Globus pallidus (tissue), 1 donor: ENCODE data around the gene FARP1.
"Not testable (repeated sequence)": the region's sequence is repeated elsewhere in the genome, so short reads cannot be mapped to it uniquely, and the experiment has no call there.

Experiments used
- DNase-seq: peaks from one replicate; pipeline ENCODE4 v3.0.0-alpha.2; 2015; ENCODE audit warnings: low spot score

The FARP1 gene

GRCh38 chr13:98396071-98396710 lies 253.3 kb downstream of the FARP1 start:
- no peak for DNase-seq

DNA sequence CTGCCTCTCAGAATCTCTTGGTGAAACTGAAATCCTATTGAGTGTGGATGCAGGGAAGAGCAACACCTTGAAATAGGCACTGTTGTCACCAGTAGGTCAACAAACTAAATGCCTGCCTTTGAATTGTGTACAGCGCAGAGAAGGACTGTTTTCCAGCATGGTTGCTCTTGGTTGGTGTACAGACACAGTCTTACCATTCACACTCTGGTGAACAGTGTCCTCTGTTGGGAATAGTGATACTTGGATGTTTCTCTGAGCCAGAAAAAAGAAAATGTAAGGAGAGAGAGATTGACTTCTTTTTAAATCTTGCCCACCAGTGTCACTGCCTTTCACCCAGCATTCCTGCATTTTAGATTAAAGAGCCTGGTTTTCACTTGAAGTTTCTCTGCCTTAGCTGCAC lies 254.3 kb downstream of the FARP1 start:
- no peak for DNase-seq

GRCh38 chr13:98397861-98398260 lies 255.0 kb downstream of the FARP1 start:
- no peak for DNase-seq

DNA sequence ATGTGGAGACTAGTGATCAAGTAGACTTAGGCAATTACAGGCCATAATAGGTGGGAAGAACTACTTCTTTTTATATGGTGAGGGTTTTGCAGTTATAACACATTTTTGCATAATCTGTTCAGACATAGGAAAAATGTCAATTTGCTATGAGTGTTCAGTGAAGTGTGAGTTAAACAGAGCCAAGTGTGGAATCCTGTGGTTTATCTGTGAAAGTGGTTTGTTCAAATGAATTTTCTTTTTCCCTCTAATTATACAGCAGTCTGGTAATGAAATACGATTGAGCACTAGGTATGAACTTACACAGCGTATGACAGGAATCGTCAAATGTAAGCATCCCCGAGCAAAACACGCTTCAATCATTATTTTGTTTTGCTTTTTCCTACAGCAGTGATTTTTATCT lies 255.7 kb downstream of the FARP1 start:
- no peak for DNase-seq

GRCh38 chr13:98399756-98400155 lies 256.9 kb downstream of the FARP1 start:
- no peak for DNase-seq

DNA sequence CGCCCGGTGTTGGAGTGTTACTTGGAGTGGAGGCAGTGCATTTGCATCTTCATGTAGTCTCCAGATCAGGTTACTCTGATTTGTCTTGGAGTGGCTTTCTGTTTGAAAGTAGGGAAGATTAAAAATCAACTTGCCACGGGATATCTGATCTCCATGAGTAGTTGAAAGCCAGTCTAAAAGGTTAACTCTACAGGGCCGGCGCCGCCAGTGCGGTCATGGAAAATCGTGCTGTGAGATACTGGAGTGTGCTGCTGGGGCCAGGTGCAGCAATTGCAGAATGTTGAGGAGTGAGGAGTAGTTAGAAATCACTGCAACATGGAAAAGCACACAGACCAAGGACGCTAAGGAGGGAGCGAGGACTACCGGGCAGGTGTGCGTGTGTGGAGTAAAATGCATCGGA lies 259.0 kb downstream of the FARP1 start:
- no peak for DNase-seq

- DNase-seq, result no peak
These were observed 260.2 kb downstream of the FARP1 start for GRCh38 chr13:98403076-98403475.

GRCh38 chr13:98405107-98405571 lies 262.2 kb downstream of the FARP1 start:
- DNase-seq, result peak; percentile 28

- DNase-seq, result no peak
These were observed 262.9 kb downstream of the FARP1 start for GRCh38 chr13:98405690-98406344.

DNA sequence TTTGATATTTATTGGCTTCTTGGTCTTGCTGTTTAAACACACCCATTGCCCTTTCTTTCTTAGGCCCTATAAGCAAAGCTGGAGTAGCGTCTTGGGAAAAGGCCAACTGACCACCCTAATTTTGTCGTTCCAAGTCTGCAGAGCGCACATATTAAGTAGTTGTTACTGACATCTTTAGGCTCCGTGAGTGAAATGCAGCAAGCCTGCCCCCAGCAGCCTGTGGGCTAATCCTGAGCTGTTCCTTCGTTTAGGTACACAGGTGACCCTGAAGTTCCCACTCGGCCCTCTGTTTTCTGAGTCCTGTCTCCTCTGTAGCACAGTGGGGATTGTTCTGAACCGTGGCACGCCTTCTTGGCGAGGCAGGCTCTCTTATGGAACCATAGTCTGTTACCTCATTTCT lies 263.5 kb downstream of the FARP1 start:
- no peak for DNase-seq

- DNase-seq, result no peak
These were observed 264.1 kb downstream of the FARP1 start for GRCh38 chr13:98406971-98407370.

DNA sequence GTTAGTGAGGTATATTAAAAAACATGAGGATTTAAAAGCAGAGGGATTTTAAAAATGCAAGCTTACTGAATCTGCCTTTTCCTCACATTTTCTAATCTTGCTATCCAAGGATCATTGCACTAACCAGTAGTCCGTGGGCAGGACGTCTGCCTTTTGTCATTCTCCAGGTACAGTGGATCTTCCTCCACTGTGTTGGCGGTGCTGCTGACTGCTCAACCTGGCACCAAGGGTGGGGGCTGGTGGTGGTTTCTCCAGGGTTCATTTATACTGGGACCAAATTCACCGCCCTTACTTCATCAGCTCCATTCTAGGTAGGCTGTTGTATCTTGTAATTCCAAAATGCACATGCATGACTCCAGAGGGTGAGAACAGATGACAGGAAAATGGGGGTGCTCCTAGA lies 264.7 kb downstream of the FARP1 start:
- no peak for DNase-seq

DNA sequence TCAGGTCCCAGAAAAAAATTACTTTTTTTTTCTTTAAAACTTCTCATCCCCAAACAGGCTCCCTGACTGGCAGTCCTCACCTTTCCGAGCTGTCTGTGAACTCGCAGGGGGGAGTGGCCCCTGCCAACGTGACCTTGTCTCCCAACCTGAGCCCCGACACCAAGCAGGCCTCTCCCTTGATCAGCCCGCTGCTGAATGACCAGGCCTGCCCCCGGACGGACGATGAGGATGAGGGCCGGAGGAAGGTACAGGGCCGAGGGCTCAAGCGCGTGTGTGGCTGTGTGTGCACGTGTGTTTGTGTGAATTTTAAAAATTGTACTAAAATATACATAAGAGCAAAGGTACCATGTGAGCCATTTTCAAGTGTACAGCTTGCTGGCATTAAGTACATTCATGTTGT lies 266.4 kb downstream of the FARP1 start:
- DNase-seq, result no peak

DNA sequence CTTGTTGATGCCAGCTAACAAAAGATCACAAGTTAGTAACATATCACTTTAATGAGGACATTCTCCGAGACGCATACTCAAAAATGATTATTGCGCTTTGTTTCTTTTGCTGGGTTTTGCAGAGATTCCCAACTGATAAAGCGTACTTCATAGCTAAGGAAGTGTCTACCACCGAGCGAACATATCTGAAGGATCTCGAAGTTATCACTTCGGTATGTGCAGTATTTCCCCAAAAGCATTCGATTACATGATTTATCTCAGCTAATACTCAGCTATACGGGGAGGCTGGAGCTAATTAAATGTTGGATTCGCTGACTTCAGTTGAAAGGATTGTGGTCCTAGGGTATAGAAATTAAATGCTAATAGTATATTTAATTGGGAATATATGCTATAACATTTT lies 267.7 kb downstream of the FARP1 start:
- no peak for DNase-seq

GRCh38 chr13:98411013-98411412 lies 268.1 kb downstream of the FARP1 start:
- DNase-seq, result no peak

- DNase-seq, result no peak
These were observed 268.8 kb downstream of the FARP1 start for GRCh38 chr13:98411617-98412265.

- not testable (repeated sequence) for DNase-seq
These were observed 270.4 kb downstream of the FARP1 start for GRCh38 chr13:98413278-98413677.

- no peak for DNase-seq
These were observed 270.9 kb downstream of the FARP1 start for GRCh38 chr13:98413796-98414195.

DNA sequence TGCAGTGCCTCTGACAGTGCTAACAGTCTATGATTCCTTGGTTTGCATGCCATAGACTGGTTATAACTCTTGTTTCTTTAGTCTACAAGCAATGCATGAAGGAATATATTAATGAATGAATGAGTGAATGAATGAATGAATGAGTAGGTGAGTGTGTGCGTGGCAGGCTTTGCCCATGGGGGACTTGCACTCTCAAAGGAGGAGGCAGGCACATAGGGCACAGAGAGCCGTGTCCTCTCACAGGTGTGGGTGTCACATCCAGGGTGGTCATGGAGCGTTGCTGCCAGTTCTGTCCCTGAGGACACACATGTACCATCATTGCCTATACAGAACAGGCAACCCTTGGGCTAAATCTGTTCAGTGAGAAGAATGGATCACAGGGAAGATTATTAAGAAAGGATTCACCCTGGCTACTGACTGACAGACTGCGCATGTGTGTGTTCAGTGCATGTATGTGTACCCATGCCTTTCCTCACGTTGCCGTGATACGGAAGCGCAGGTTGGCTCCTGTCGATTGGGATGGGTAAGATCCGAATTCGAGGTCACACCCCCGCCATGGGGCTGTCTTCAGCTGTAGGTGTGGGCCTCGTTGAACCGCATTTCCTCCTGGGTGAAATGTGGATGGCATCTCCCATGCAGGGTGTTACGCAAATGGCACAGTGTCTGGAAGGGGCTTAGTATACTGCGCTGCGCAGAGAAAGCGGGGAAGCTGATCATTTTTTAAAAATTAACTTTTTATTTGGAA lies 272.6 kb downstream of the FARP1 start:
- DNase-seq, result no peak

DNA sequence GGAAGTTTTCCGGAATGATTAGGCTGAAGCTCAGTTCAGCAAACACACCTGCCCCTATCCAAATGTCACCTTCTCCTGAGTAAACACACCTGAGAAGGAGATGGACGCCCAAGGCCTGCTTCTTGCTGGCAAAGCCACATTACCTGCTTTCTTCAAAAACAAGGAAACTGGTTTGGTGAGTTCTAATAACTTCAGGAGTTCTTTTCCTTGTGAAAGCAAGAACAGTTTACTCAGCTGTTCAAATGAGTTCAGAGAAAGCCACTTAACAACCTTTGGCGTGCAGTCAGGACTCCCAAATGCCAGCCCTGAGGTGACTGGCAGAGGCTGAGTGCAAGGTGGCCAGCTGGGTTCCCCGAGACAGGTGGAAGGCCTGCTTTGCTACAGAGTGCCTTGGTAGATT lies 273.5 kb downstream of the FARP1 start:
- no peak for DNase-seq

GRCh38 chr13:98419786-98420553 lies 277.1 kb downstream of the FARP1 start:
- DNase-seq, result no peak
